IMR-90 (cell line): Measurements from ENCODE around the gene MEPCE. TPM values are rescaled to one million over a fixed set of nuclear protein-coding genes. Genes with fewer than 3 reads are reported as not detected.

ENCODE experiments used
- ATAC-seq: fragments of 200-7000 bp; cut with Tn5 transposase; 2 replicates; pipeline ENCODE4 v1.9.1; 2020; ENCODE audit warnings: low read depth, mild to moderate bottlenecking, moderate library complexity
- BruUV-seq: library from RNA; stranded (reverse); fragments of 400-500 nt; replicated peaks from 2 replicates; lab custom pipeline; 2021; lab: Mats Ljungman, UMichigan
- CTCF ChIA-PET: fragments of 300-600 bp; formaldehyde crosslinking; extraction: SDS; loops from one replicate; lab custom pipeline; 2021; ENCODE audit warnings: antibody characterized with exemption; lab: Yijun Ruan, JAX
- POLR2A ChIA-PET: fragments of 300-600 bp; sonication (Branson Sonifier 250); formaldehyde crosslinking; loops from one replicate; lab custom pipeline; 2022; ENCODE audit warnings: antibody characterized with exemption; ENCODE audit not compliant: unreplicated experiment; lab: Charles Lee
- DNase-seq: peaks from one replicate; pipeline ENCODE4 v3.0.0; 2013
- H2AFZ ChIP-seq: replicated peaks from 2 replicates; pipeline ENCODE3; 2013; ENCODE audit warnings: low read length, mild to moderate bottlenecking; ENCODE audit not compliant: poor library complexity
- H2AK5ac ChIP-seq: 2 replicates; pipeline ENCODE4 v1.6.1; 2013; ENCODE audit warnings: low read depth, low read length, inconsistent platforms
- H2AK9ac ChIP-seq: replicated peaks from 2 replicates; pipeline ENCODE3; 2013; ENCODE audit warnings: mild to moderate bottlenecking, low read depth, low read length, moderate library complexity; ENCODE audit not compliant: poor library complexity
- H2BK120ac ChIP-seq: 2 replicates; pipeline ENCODE4 v1.6.1; 2013; ENCODE audit warnings: low read depth, low read length, inconsistent platforms
- H2BK15ac ChIP-seq: 3 replicates; pipeline ENCODE4 v1.6.1; 2013; ENCODE audit warnings: low read depth, low read length, inconsistent platforms
- H2BK20ac ChIP-seq: 2 replicates; pipeline ENCODE4 v1.6.1; 2013; ENCODE audit warnings: low read depth, mild to moderate bottlenecking, inconsistent platforms, low read length, moderate library complexity
- H2BK5ac ChIP-seq: 2 replicates; pipeline ENCODE4 v1.6.1; 2013; ENCODE audit warnings: mild to moderate bottlenecking, low read depth, low read length, inconsistent platforms; ENCODE audit not compliant: poor library complexity, severe bottlenecking
- H3K14ac ChIP-seq: replicated peaks from 2 replicates; pipeline ENCODE4 v1.6.1; 2013; ENCODE audit warnings: low read depth, low read length, inconsistent platforms
- H3K18ac ChIP-seq: 2 replicates; pipeline ENCODE4 v1.6.1; 2013; ENCODE audit warnings: low read depth, low read length, control low read depth
- H3K23ac ChIP-seq: 2 replicates; pipeline ENCODE4 v1.6.1; 2013; ENCODE audit warnings: low read depth, low read length, inconsistent platforms
- H3K27ac ChIP-seq: 2 replicates; pipeline ENCODE4 v1.5.1; 2013; ENCODE audit warnings: mild to moderate bottlenecking, control low read depth, low read length; ENCODE audit not compliant: insufficient read depth
- H3K27me3 ChIP-seq: 2 replicates; pipeline ENCODE4 v1.6.1; 2013; ENCODE audit warnings: low read length; ENCODE audit not compliant: control insufficient read depth, insufficient read depth
- H3K36me3 ChIP-seq: 2 replicates; pipeline ENCODE4 v1.6.1; 2013; ENCODE audit warnings: low read length, mixed read lengths; ENCODE audit not compliant: control insufficient read depth, insufficient read depth
- H3K4ac ChIP-seq: 2 replicates; pipeline ENCODE4 v1.6.1; 2013; ENCODE audit warnings: low read depth, low read length, inconsistent platforms
- H3K4me1 ChIP-seq: 2 replicates; pipeline ENCODE4 v1.6.1; 2013; ENCODE audit warnings: low read length, mixed read lengths; ENCODE audit not compliant: control insufficient read depth, insufficient read depth
- H3K4me2 ChIP-seq: 2 replicates; pipeline ENCODE4 v1.6.1; 2013; ENCODE audit warnings: low read depth, mild to moderate bottlenecking, control low read depth, low read length, moderate library complexity
- H3K4me3 ChIP-seq: 2 replicates; pipeline ENCODE4 v1.5.1; 2013; ENCODE audit warnings: low read depth, mild to moderate bottlenecking, control low read depth, low read length, moderate library complexity; ENCODE audit not compliant: insufficient read depth
- H3K56ac ChIP-seq: 2 replicates; pipeline ENCODE4 v1.6.1; 2013; ENCODE audit warnings: low read length, inconsistent platforms; ENCODE audit not compliant: insufficient read depth; ENCODE audit errors: extremely low read depth
- H3K79me1 ChIP-seq, 2 experiments: 2 replicates each; pipeline ENCODE4 v1.6.1; 2013; ENCODE audit warnings: low read length in 2 of 2, inconsistent platforms in 1 of 2, low read depth in 1 of 2
- H3K9ac ChIP-seq: 2 replicates; pipeline ENCODE4 v1.6.1; 2013; ENCODE audit warnings: low read depth, low read length, control low read depth
- H3K9me1 ChIP-seq: 2 replicates; pipeline ENCODE4 v1.6.1; 2013; ENCODE audit warnings: low read length, inconsistent platforms; ENCODE audit not compliant: insufficient read depth
- H3K9me3 ChIP-seq: 2 replicates; pipeline ENCODE4 v1.6.1; 2013; ENCODE audit warnings: low read length; ENCODE audit not compliant: control insufficient read depth, insufficient read depth
- H4K20me1 ChIP-seq: 2 replicates; pipeline ENCODE4 v1.6.1; 2013; ENCODE audit warnings: low read length, inconsistent platforms; ENCODE audit not compliant: insufficient read depth
- H4K5ac ChIP-seq: 2 replicates; pipeline ENCODE4 v1.6.1; 2013; ENCODE audit warnings: mild to moderate bottlenecking, low read depth, low read length, control low read depth
- H4K8ac ChIP-seq, 2 experiments: 2 replicates each; pipeline ENCODE4 v1.6.1; 2013; ENCODE audit warnings: low read depth in 2 of 2, low read length in 2 of 2, control low read depth in 1 of 2, inconsistent platforms in 1 of 2
- H4K91ac ChIP-seq: 2 replicates; pipeline ENCODE4 v1.6.1; 2013; ENCODE audit warnings: low read depth, low read length, inconsistent platforms; ENCODE audit not compliant: insufficient read depth
- ELK1 ChIP-seq: fragments of 150-350 bp; IDR thresholded peaks from 2 replicates; pipeline ENCODE4 v1.6.1; 2016; ENCODE audit warnings: low read depth, mild to moderate bottlenecking, low read length, moderate library complexity, borderline replicate concordance
- WGBS, 2 experiments: methylation state at CpG; one replicate each; pipeline versions ENCODE4 v1.1.5 to v1.1.7; 2013; ENCODE audit warnings: missing lambda C conversion rate in 2 of 2; ENCODE audit not compliant: insufficient read length in 1 of 2; ENCODE audit errors: extremely low coverage in 2 of 2; 5-methylcytosine and 5-hydroxymethylcytosine counted together
- dilution Hi-C: fragments of 300-500 bp; cut with HindIII; formaldehyde crosslinking; loops from one replicate; pipeline ENCODE4 v1.14.3; 2018; ENCODE audit warnings: low sequenced_read_pairs; ENCODE audit not compliant: unreplicated experiment
- in situ Hi-C: fragments of 300-500 bp; cut with MboI; formaldehyde crosslinking; loops from 3 replicates; pipeline ENCODE4 v1.14.3; 2019; ENCODE audit warnings: low sequenced_read_pairs, inconsistent platforms, mixed read lengths
- intact Hi-C: fragments of 100-400 bp; cut with micrococcal nuclease; formaldehyde crosslinking; loops from 2 replicates; pipeline ENCODE4 v1.10.0; 2022
- polyA plus RNA-seq, 3 experiments: library from polyadenylated mRNA; depleted of rRNA; stranded (reverse); fragments of >200 nt; gene quantifications; 2 replicates each; pipeline ENCODE4 v1.2.3, GENCODE V29; 2012; ENCODE audit warnings: low replicate concordance in 1 of 3
- total RNA-seq: library from RNA; depleted of rRNA; stranded (reverse); fragments of >200 nt; gene quantifications from 2 replicates; pipeline ENCODE4 v1.2.3, GENCODE V29; 2012

The MEPCE gene
- total and polyA plus RNA-seq, 2 of the 4 experiments (the other 2 are of a cell fraction), result 18.2 to 22.9 TPM

DNA sequence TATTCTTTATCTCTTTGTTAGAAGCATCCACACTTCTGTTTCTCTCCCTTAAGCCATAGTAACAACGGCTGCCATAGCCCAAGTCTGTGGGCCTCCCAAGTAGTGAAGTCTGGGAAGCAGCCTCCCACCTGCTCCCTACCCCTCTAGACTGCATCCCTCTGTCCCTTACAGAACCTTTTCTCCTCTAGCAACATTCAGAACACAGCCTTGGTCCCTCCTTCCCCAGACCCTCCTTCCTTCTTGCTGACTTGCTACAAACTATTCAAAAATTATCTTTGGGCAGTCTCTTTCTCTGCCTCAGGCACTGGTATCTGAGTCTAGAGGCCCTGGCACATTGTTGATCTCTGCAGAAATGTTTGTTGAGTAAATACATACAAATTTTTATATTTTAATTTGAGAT, 51.8 kb downstream of the MEPCE start:
- CTCF ChIA-PET, result no interaction called here
- H2BK15ac ChIP-seq, result no peak overlapping the region
- H4K8ac ChIP-seq, result no peak overlapping the region
- H2AK5ac ChIP-seq, result no peak overlapping the region
- H2BK120ac ChIP-seq, result no peak overlapping the region
- no peak overlapping the region for H2AFZ ChIP-seq
- no peak overlapping the region for H3K56ac ChIP-seq
- no peak overlapping the region for H3K9ac ChIP-seq
- no peak overlapping the region for H4K91ac ChIP-seq
- H2AK9ac ChIP-seq, result no peak overlapping the region
- no TSS peak for BruUV-seq
- no CpG with 5 or more reads among the region's 1 CpG for WGBS, 2 experiments
- no peak overlapping the region for H2BK5ac ChIP-seq
- DNase-seq (no peak), ATAC-seq (no peak)
- no peak overlapping the region for H3K4me2 ChIP-seq
- no peaks in the 10 kb centered on the region for H3K9me1 ChIP-seq
- H3K14ac ChIP-seq, result no peak overlapping the region
- no peaks in the 10 kb centered on the region for H3K27me3 ChIP-seq
- intact Hi-C loops (no loop called here), dilution Hi-C loops (no loop called here), in situ Hi-C loops (loop anchor here (5.0 kb wide), 1 partner anchor 61 kb away; no protein-coding TSS in a partner anchor)
- H4K5ac ChIP-seq, result no peak overlapping the region
- no peak overlapping the region for H3K4me3 ChIP-seq
- H2BK20ac ChIP-seq, result no peak overlapping the region
- H4K20me1 ChIP-seq, result peaks cover 15% of the 10 kb centered on the region
- H3K23ac ChIP-seq, result no peak overlapping the region
- H3K79me1 ChIP-seq, result peaks cover 7 to 18% of the 10 kb centered on the region in 2 experiments; a peak in 3 of 4 replicates
- H3K27ac ChIP-seq, result no peak overlapping the region
- no peak overlapping the region for H3K4ac ChIP-seq
- H3K9me3 ChIP-seq, result no peaks in the 10 kb centered on the region
- H3K36me3 ChIP-seq, result peaks cover 7% of the 10 kb centered on the region; the same call in 1 of the 2 replicates
- peaks cover 12% of the 10 kb centered on the region for H3K4me1 ChIP-seq
- no peak for TF ChIP-seq ELK1
- H3K18ac ChIP-seq, result no peak overlapping the region
- POLR2A ChIA-PET, result no interaction called here
